Neural cell (in vitro differentiated cells): ENCODE measurements around the gene MACF1. TPM values are rescaled to one million over a fixed set of nuclear protein-coding genes. Genes with fewer than 3 reads are reported as not detected.

Source experiments
- H2AFZ ChIP-seq: fragments of 200-600, 300-800 bp; sonication (generic), shearing (Covaris generic); 2 replicates; pipeline ENCODE4 v1.6.0; 2014; ENCODE audit warnings: low read depth, mild to moderate bottlenecking, antibody characterized with exemption, low read length, moderate library complexity
- H3F3A ChIP-seq: fragments of 200-600 bp; shearing (Covaris generic); 2 replicates; pipeline ENCODE4 v1.6.1; 2016; ENCODE audit warnings: mild to moderate bottlenecking, moderate library complexity, mixed read lengths, antibody characterized with exemption, low read length; ENCODE audit not compliant: insufficient read depth, poor library complexity, severe bottlenecking
- H3K27ac ChIP-seq: fragments of 200-600, 300-800 bp; sonication (generic), shearing (Covaris generic); 2 replicates; pipeline ENCODE4 v1.5.1; 2014; ENCODE audit warnings: mild to moderate bottlenecking, low read length, moderate library complexity
- H3K27me3 ChIP-seq: fragments of 300-800, 200-600 bp; sonication (generic), shearing (Covaris generic); 2 replicates; pipeline ENCODE4 v1.6.0; 2014; ENCODE audit warnings: mild to moderate bottlenecking, low read depth, low read length, moderate library complexity; ENCODE audit not compliant: insufficient read depth
- H3K36me3 ChIP-seq: fragments of 300-800, 200-600 bp; sonication (generic), shearing (Covaris generic); 2 replicates; pipeline ENCODE4 v1.5.1; 2014; ENCODE audit warnings: mild to moderate bottlenecking, antibody characterized with exemption, low read length, moderate library complexity; ENCODE audit not compliant: insufficient read depth
- H3K4me2 ChIP-seq: fragments of 300-800, 200-600 bp; sonication (generic), shearing (Covaris generic); 2 replicates; pipeline ENCODE4 v1.6.0; 2014; ENCODE audit warnings: mild to moderate bottlenecking, low read length
- H3K4me3 ChIP-seq: fragments of 300-800, 200-600 bp; sonication (generic), shearing (Covaris generic); 2 replicates; pipeline ENCODE4 v1.5.1; 2014; ENCODE audit warnings: mild to moderate bottlenecking, low read length, moderate library complexity
- H3K79me2 ChIP-seq: fragments of 200-600 bp; shearing (Covaris generic); replicated peaks from 2 replicates; pipeline ENCODE4 v1.6.0; 2014; ENCODE audit warnings: mild to moderate bottlenecking, low read length, moderate library complexity; ENCODE audit not compliant: insufficient read depth
- H3K9ac ChIP-seq: fragments of 300-800, 200-600 bp; sonication (generic), shearing (Covaris generic); 2 replicates; pipeline ENCODE4 v1.6.1; 2016; ENCODE audit warnings: mild to moderate bottlenecking, low read length, mixed read lengths
- H3K9me2 ChIP-seq: fragments of 200-600 bp; shearing (Covaris generic); 2 replicates; pipeline ENCODE4 v1.6.1; 2016; ENCODE audit warnings: mild to moderate bottlenecking, low read length, mixed read lengths; ENCODE audit not compliant: insufficient read depth
- H3K9me3 ChIP-seq: fragments of 200-600, 300-800 bp; sonication (generic), shearing (Covaris generic); 2 replicates; pipeline ENCODE4 v1.6.1; 2016; ENCODE audit warnings: mild to moderate bottlenecking, mixed run types, low read length, moderate library complexity, mixed read lengths
- H4K20me1 ChIP-seq: fragments of 200-600 bp; shearing (Covaris generic); 2 replicates; pipeline ENCODE4 v1.6.1; 2016; ENCODE audit warnings: mild to moderate bottlenecking, mixed run types; ENCODE audit not compliant: insufficient read depth
- EP300 ChIP-seq: fragments of 450-650 bp; conservative IDR thresholded peaks from 2 replicates; pipeline ENCODE4 v1.6.1; 2014; ENCODE audit warnings: antibody characterized with exemption, mild to moderate bottlenecking, moderate library complexity; ENCODE audit not compliant: poor library complexity, severe bottlenecking
- EZH2 ChIP-seq: fragments of 200-600, 300-800 bp; shearing (Covaris generic), sonication (generic); IDR thresholded peaks from 2 replicates; pipeline ENCODE4 v1.6.1; 2014; ENCODE audit warnings: antibody characterized with exemption, low read length, borderline replicate concordance, mild to moderate bottlenecking; ENCODE audit not compliant: insufficient read depth, poor library complexity, severe bottlenecking
- MXI1 ChIP-seq: fragments of 450-650 bp; conservative IDR thresholded peaks from 2 replicates; pipeline ENCODE4 v1.6.1; 2014; ENCODE audit warnings: antibody characterized with exemption, mild to moderate bottlenecking; ENCODE audit not compliant: poor library complexity, severe bottlenecking
- POLR2AphosphoS5 ChIP-seq: IDR thresholded peaks from 2 replicates; pipeline ENCODE4 v1.6.1; 2012
- RAD21 ChIP-seq: fragments of 450-650 bp; conservative IDR thresholded peaks from 2 replicates; pipeline ENCODE4 v1.6.1; 2014; ENCODE audit warnings: antibody characterized with exemption, mild to moderate bottlenecking, moderate library complexity
- SMC3 ChIP-seq: fragments of 450-650 bp; conservative IDR thresholded peaks from 2 replicates; pipeline ENCODE4 v1.6.1; 2014; ENCODE audit warnings: antibody characterized with exemption, mild to moderate bottlenecking, moderate library complexity; ENCODE audit not compliant: poor library complexity
- TAF1 ChIP-seq: IDR thresholded peaks from 2 replicates; pipeline ENCODE4 v1.6.1; 2012; ENCODE audit warnings: low read depth
- polyA plus RNA-seq: library from polyadenylated mRNA; depleted of rRNA; stranded (reverse); fragments of >200 nt; gene quantifications from 2 replicates; pipeline ENCODE4 v1.2.3, GENCODE V29; 2014
- TF ChIP-seq, protein P1 (sequence below): fragments of 450-650 bp; IDR thresholded peaks from 2 replicates; pipeline ENCODE4 v1.5.1; 2014; ENCODE audit warnings: antibody characterized with exemption, mild to moderate bottlenecking, moderate library complexity; ENCODE audit not compliant: poor library complexity, severe bottlenecking
- TF ChIP-seq, protein P2 (sequence below): IDR thresholded peaks from 2 replicates; pipeline ENCODE4 v1.6.1; 2012; ENCODE audit warnings: borderline replicate concordance

MACF1 gene
- polyA plus RNA-seq, 1 donor from 2014 or later = 176 TPM

DNA sequence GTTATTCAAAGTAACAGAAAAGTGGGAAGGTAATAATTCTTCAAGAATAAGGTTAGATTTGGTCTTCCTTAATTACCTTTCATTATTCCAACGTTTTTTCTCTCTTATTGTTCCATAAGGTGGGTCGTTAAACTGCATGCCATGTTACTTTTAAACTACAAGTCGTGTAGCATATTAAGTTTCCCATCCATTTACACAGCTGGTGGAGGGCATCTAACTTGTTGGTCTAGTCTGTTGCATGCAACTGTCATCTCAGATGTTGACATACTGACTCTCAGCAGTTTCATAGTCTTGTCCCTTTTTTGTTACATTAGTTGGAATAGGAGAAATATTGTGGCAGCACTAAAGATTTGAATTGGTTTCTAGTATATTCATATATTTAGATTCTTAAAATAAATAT, 232.3 kb downstream of the MACF1 start:
- no peaks in the 10 kb centered on the region for H3K27me3 ChIP-seq
- no peaks in the 10 kb centered on the region for H3K79me2 ChIP-seq
- H3F3A ChIP-seq = peaks cover 5% of the 10 kb centered on the region
- H3K36me3 ChIP-seq = peaks cover 47% of the 10 kb centered on the region
- no peak overlapping the region for H3K4me3 ChIP-seq
- H3K9me2 ChIP-seq = no peaks in the 10 kb centered on the region
- no peak overlapping the region for H3K27ac ChIP-seq
- TF ChIP-seq SMC3 (no peak), EZH2 (no peak), RAD21 (no peak), TAF1 (no peak), MXI1 (no peak), POLR2AphosphoS5 (no peak), EP300 (no peak)
- TF ChIP-seq, protein P1, sequence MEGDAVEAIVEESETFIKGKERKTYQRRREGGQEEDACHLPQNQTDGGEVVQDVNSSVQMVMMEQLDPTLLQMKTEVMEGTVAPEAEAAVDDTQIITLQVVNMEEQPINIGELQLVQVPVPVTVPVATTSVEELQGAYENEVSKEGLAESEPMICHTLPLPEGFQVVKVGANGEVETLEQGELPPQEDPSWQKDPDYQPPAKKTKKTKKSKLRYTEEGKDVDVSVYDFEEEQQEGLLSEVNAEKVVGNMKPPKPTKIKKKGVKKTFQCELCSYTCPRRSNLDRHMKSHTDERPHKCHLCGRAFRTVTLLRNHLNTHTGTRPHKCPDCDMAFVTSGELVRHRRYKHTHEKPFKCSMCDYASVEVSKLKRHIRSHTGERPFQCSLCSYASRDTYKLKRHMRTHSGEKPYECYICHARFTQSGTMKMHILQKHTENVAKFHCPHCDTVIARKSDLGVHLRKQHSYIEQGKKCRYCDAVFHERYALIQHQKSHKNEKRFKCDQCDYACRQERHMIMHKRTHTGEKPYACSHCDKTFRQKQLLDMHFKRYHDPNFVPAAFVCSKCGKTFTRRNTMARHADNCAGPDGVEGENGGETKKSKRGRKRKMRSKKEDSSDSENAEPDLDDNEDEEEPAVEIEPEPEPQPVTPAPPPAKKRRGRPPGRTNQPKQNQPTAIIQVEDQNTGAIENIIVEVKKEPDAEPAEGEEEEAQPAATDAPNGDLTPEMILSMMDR = no peak
- TF ChIP-seq, protein P2, sequence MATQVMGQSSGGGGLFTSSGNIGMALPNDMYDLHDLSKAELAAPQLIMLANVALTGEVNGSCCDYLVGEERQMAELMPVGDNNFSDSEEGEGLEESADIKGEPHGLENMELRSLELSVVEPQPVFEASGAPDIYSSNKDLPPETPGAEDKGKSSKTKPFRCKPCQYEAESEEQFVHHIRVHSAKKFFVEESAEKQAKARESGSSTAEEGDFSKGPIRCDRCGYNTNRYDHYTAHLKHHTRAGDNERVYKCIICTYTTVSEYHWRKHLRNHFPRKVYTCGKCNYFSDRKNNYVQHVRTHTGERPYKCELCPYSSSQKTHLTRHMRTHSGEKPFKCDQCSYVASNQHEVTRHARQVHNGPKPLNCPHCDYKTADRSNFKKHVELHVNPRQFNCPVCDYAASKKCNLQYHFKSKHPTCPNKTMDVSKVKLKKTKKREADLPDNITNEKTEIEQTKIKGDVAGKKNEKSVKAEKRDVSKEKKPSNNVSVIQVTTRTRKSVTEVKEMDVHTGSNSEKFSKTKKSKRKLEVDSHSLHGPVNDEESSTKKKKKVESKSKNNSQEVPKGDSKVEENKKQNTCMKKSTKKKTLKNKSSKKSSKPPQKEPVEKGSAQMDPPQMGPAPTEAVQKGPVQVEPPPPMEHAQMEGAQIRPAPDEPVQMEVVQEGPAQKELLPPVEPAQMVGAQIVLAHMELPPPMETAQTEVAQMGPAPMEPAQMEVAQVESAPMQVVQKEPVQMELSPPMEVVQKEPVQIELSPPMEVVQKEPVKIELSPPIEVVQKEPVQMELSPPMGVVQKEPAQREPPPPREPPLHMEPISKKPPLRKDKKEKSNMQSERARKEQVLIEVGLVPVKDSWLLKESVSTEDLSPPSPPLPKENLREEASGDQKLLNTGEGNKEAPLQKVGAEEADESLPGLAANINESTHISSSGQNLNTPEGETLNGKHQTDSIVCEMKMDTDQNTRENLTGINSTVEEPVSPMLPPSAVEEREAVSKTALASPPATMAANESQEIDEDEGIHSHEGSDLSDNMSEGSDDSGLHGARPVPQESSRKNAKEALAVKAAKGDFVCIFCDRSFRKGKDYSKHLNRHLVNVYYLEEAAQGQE = no peak
- no peak overlapping the region for H3K9ac ChIP-seq
- H3K4me2 ChIP-seq = no peak overlapping the region
- no peak overlapping the region for H2AFZ ChIP-seq
- H4K20me1 ChIP-seq = no peaks in the 10 kb centered on the region
- H3K9me3 ChIP-seq = no peaks in the 10 kb centered on the region

DNA sequence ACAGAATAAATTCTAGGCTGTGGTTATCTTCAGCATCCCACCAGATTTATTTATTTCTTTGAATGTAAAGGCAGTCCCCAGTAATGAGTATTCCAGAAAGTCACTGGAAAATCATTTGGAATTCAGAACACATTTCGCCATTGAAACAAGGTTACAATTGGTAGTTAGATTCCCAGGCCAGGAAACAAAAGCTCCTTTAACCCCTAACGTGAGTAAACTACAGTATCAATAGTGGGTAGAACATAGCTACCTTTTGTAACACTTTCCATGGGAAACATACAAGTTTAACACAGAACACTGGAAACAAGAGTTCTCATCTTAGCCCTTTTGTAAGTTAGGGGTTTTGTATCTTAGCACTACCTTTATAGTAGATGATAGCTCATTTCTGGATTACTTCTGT, 233.5 kb downstream of the MACF1 start:
- H3K27me3 ChIP-seq = no peaks in the 10 kb centered on the region
- H3K9ac ChIP-seq = no peak overlapping the region
- H3F3A ChIP-seq = peaks cover 5% of the 10 kb centered on the region
- no peak overlapping the region for H3K4me3 ChIP-seq
- no peak overlapping the region for H3K4me2 ChIP-seq
- no peaks in the 10 kb centered on the region for H3K9me2 ChIP-seq
- no peak overlapping the region for H2AFZ ChIP-seq
- no peak for TF ChIP-seq POLR2AphosphoS5
- TF ChIP-seq SMC3 = no peak
- TF ChIP-seq, protein P1 = no peak
- TF ChIP-seq, protein P2 = no peak
- TF ChIP-seq RAD21 = no peak
- no peak for TF ChIP-seq TAF1
- H3K9me3 ChIP-seq = no peaks in the 10 kb centered on the region
- no peaks in the 10 kb centered on the region for H4K20me1 ChIP-seq
- H3K36me3 ChIP-seq = peaks cover 53% of the 10 kb centered on the region
- H3K79me2 ChIP-seq = no peaks in the 10 kb centered on the region
- H3K27ac ChIP-seq = no peak overlapping the region
